ENCODE data around the gene TLL2. TPM values are rescaled to one million over a fixed set of nuclear protein-coding genes. Genes with fewer than 3 reads are reported as not detected.

The TLL2 gene
- polyA plus RNA-seq, 3 donors = not detected

DNA sequence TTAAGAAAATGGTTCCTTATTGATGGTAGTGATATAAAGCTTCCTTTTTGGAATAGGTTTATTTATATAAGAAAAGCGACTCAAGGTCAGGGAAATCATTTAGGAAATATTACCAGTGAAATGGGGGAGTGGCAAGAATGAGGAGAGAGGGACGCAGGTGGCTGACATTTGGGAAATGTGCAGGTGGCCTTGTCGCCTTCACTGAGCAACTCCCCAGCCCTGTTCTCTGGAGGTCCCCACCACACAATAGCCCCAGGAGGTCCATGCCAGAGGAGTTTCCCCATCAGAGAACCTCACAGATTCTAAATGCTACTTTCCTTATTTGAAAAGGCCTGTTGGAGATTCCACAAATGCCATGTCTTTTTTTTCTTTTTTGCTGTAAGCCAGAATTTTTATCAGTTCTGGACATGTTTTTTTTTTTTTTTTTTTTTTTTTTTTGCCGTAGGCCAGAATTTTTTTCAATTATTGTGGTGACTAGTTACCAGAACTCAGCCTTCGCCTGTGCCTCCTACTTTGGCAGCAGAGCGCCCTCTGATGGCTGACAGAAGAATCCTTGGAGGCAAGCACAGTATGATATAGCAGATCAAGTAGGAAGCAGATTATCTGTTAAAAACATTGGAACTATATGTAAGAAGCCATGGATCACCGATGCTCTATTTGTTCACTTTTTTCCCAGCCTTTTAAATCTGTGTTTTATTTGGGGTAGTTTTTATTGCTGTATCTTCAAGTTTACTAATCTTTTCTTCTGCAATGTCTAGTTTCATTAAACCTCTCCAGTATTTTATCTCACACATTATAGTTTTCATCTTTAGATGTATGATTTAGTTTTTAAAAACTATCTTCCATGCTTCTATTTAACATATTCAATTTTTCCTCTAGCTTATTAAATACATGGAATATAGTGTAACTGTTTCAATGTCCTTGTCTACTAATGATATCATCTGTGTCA lies 173.5 kb downstream of the TLL2 start:
- Histone ChIP-seq H3K27ac (ENCODE audit: low read depth in 1 of 2, low read length in 2 of 2) (no peak overlapping the region), H3K4me3 (replicated peaks in 1 of 3; ENCODE audit: low read depth in 2 of 3, low read length in 3 of 3) (no peak overlapping the region), H4K20me1 (ENCODE audit: insufficient read depth, low read length) (no peaks in the 10 kb centered on the region), H3K9ac (ENCODE audit: insufficient read depth, low read length, poor library complexity, severe bottlenecking) (no peak overlapping the region), H3K36me3 (replicated peaks in 1 of 2; ENCODE audit: control insufficient read depth in 1 of 2, insufficient read depth in 2 of 2, low read length in 2 of 2) (no peaks in the 10 kb centered on the region), H3K4me2 (replicated peaks; ENCODE audit: extremely low read depth, low read length, poor library complexity, severe bottlenecking) (no peak overlapping the region), H3K4me1 (ENCODE audit: control insufficient read depth in 1 of 2, insufficient read depth in 2 of 2, low read length in 2 of 2) (no peaks in the 10 kb centered on the region), H2AFZ (ENCODE audit: insufficient read depth, low read depth, low read length, poor library complexity, severe bottlenecking) (no peak overlapping the region), H3K9me3 (replicated peaks in 1 of 2; ENCODE audit: control insufficient read depth in 1 of 2, insufficient read depth in 1 of 2, low read length in 2 of 2) (no peaks in the 10 kb centered on the region), H3K27me3 (ENCODE audit: control insufficient read depth in 2 of 2, insufficient read depth in 2 of 2, low read length in 2 of 2) (no peaks in the 10 kb centered on the region), H3K79me2 (ENCODE audit: insufficient read depth, low read length) (no peaks in the 10 kb centered on the region)
- intact Hi-C loops (cut with micrococcal nuclease) = no loop called here
- Mint-ChIP-seq H3K9me3 (peaks cover 0 to 5% (median 0%) of the 10 kb centered on the region in 7 donors), H3K27me3 (ENCODE audit: low read depth in 3 of 3) (peaks cover 0 to 3% (median 0%) of the 10 kb centered on the region in 3 donors), H3K36me3 (no peaks in the 10 kb centered on the region), H3K27ac (no peak overlapping the region), H3K4me1 (peaks cover 6% of the 10 kb centered on the region), H3K4me3 (no peak overlapping the region)
- DNase-seq = peak; percentile 15 to 42 (median 32)
- TF ChIP-seq, protein P1, sequence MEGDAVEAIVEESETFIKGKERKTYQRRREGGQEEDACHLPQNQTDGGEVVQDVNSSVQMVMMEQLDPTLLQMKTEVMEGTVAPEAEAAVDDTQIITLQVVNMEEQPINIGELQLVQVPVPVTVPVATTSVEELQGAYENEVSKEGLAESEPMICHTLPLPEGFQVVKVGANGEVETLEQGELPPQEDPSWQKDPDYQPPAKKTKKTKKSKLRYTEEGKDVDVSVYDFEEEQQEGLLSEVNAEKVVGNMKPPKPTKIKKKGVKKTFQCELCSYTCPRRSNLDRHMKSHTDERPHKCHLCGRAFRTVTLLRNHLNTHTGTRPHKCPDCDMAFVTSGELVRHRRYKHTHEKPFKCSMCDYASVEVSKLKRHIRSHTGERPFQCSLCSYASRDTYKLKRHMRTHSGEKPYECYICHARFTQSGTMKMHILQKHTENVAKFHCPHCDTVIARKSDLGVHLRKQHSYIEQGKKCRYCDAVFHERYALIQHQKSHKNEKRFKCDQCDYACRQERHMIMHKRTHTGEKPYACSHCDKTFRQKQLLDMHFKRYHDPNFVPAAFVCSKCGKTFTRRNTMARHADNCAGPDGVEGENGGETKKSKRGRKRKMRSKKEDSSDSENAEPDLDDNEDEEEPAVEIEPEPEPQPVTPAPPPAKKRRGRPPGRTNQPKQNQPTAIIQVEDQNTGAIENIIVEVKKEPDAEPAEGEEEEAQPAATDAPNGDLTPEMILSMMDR (IDR thresholded peaks at IDR 0.05) = peak; percentile 77
- WGBS (ENCODE audit: insufficient coverage) = 67% methylated on average over 1 of the region's 7 CpGs

DNA sequence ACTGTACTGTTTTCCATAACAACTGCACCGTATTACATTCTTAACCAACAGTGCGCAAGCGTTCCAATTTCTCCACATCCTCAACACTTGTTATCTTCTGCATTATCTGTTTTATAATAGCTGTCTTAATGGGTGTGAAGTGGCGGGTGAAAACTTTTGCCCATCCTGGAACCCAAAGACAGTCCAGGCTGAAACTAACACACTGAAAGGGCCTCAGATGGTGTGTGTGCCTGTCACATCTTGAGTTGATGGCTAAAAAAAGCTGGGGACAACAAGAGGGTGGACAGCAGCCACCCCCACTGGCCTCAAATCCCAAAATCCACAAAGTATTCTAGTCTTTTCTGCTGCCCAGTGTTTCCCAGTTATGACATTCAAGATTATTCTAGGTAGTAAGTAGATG lies 174.3 kb downstream of the TLL2 start:
- no peaks in the 10 kb centered on the region for H3K9me3 ChIP-seq (replicated peaks in 1 of 2; ENCODE audit: control insufficient read depth in 1 of 2, insufficient read depth in 1 of 2, low read length in 2 of 2)
- H4K20me1 ChIP-seq (ENCODE audit: insufficient read depth, low read length) = no peaks in the 10 kb centered on the region
- TF ChIP-seq, protein P1 (IDR thresholded peaks at IDR 0.05) = no peak
- no peak overlapping the region for H2AFZ ChIP-seq (ENCODE audit: insufficient read depth, low read depth, low read length, poor library complexity, severe bottlenecking)
- H3K27ac Mint-ChIP-seq = no peak overlapping the region
- no peak overlapping the region for H3K4me3 ChIP-seq (replicated peaks in 1 of 3; ENCODE audit: low read depth in 2 of 3, low read length in 3 of 3)
- no peak overlapping the region for H3K9ac ChIP-seq (ENCODE audit: insufficient read depth, low read length, poor library complexity, severe bottlenecking)
- H3K4me1 ChIP-seq (ENCODE audit: control insufficient read depth in 1 of 2, insufficient read depth in 2 of 2, low read length in 2 of 2) = no peaks in the 10 kb centered on the region
- H3K4me2 ChIP-seq (replicated peaks; ENCODE audit: extremely low read depth, low read length, poor library complexity, severe bottlenecking) = no peak overlapping the region
- no peaks in the 10 kb centered on the region for H3K27me3 ChIP-seq (ENCODE audit: control insufficient read depth in 2 of 2, insufficient read depth in 2 of 2, low read length in 2 of 2)
- no CpG with 5 or more reads among the region's 4 CpGs for WGBS (ENCODE audit: insufficient coverage)
- intact Hi-C loops (cut with micrococcal nuclease) = no loop called here
- no peaks in the 10 kb centered on the region for H3K79me2 ChIP-seq (ENCODE audit: insufficient read depth, low read length)
- peaks cover 0 to 3% (median 0%) of the 10 kb centered on the region in 3 donors for H3K27me3 Mint-ChIP-seq (ENCODE audit: low read depth in 3 of 3)
- peaks cover 0 to 2% (median 0%) of the 10 kb centered on the region in 7 donors for H3K9me3 Mint-ChIP-seq
- H3K27ac ChIP-seq (ENCODE audit: low read depth in 1 of 2, low read length in 2 of 2) = no peak overlapping the region
- no peaks in the 10 kb centered on the region for H3K36me3 ChIP-seq (replicated peaks in 1 of 2; ENCODE audit: control insufficient read depth in 1 of 2, insufficient read depth in 2 of 2, low read length in 2 of 2)
- H3K4me1 Mint-ChIP-seq = peaks cover 10% of the 10 kb centered on the region
- no peaks in the 10 kb centered on the region for H3K36me3 Mint-ChIP-seq
- no peak for DNase-seq
- no peak overlapping the region for H3K4me3 Mint-ChIP-seq
